Measurements from ENCODE around the gene TRABD2A.
"Not testable (repeated sequence)": the region's sequence is repeated elsewhere in the genome, so short reads cannot be mapped to it uniquely, and the experiment has no call there.

Gene TRABD2A

GRCh38 chr2:84811839-84812431, 68.9 kb downstream of the TRABD2A start:
- DNase-seq: no peak

DNA sequence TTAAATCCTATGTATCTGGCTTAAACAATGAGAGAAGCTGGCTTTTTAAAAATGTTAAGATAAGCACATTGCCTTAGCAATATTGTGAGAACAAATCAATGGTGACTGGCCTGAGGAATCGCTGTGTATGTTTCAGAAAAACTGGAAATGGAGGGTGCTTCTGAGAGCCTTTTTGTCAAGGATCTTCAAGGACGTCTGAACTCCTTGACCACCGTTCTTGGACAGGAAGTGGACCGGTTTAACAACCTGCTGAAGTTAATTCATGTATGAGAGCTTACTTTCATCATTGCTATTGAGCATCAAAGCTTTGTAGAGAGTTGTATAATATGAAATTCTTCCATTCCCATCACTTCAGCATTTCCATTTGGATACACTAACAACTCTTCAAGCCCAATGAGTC, 72.6 kb downstream of the TRABD2A start:
- no peak for DNase-seq

DNA sequence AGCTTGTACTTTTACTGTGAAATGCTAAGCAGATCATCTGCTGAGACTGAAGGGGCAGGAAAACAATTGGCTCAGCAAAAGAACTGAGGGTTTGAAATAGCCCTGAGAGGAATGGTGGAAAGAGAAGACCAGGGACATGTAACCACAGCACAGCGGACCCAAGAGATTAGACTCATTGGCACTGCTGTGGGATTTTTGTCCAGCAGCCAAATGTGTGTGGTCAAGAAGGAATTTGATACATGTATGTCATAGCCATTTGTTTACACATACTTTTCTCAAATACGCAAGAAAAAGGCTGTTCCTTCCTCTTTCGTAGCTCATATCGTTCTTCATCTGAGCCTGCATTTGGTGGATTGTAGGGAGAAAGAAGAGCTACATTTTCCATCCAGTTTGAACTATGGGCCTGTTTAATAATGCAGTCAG, 73.8 kb downstream of the TRABD2A start:
- no peak for DNase-seq

- no peak for DNase-seq
Observed at GRCh38 chr2:84805250-84805958, 75.5 kb downstream of the TRABD2A start.

GRCh38 chr2:84801811-84802210, 79.1 kb downstream of the TRABD2A start:
- no peak for DNase-seq

- DNase-seq: peak in 1 of 5 donors; percentile 19
Observed at GRCh38 chr2:84800194-84800805, 80.6 kb downstream of the TRABD2A start.

DNA sequence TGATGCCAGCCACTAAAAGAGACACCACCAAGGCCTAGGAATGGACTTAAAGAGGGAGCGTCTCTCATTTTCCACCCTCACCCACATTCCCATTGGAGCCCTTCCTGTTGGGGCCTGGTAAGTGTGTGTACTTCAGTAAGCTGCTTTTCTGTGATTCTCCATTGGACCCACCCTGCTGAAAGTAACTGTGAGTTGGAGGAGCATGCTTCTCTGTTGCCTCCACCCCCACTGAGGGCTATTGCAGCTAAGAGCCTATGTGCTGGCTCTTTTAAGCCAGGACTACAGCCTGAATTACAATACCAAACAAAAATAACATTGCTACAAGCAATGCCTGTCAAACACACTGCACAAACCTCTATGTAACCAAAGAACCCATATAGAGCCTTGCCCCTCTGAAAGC, 81.1 kb downstream of the TRABD2A start:
- DNase-seq: no peak

DNA sequence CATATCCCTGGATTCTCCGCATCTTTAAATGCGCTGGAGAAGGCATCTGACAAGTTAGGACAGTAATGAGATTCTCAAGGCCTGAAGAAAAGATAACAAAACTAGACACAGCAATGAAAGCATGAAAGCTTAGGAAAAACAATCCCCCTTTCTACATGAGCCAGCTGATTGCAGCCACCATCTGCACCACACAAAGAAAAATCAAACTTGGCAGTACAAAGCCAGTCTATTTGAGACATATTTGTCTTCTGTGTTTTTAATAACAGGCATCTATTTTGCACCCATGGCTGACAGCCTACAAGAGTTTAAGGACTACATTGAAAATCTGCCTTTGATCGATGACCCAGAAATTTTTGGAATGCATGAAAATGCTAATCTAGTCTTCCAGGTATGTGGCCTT, 83.6 kb downstream of the TRABD2A start:
- DNase-seq: no peak

GRCh38 chr2:84796798-84797197, 84.1 kb downstream of the TRABD2A start:
- no peak for DNase-seq

GRCh38 chr2:84793641-84794040, 87.2 kb downstream of the TRABD2A start:
- DNase-seq: no peak

DNA sequence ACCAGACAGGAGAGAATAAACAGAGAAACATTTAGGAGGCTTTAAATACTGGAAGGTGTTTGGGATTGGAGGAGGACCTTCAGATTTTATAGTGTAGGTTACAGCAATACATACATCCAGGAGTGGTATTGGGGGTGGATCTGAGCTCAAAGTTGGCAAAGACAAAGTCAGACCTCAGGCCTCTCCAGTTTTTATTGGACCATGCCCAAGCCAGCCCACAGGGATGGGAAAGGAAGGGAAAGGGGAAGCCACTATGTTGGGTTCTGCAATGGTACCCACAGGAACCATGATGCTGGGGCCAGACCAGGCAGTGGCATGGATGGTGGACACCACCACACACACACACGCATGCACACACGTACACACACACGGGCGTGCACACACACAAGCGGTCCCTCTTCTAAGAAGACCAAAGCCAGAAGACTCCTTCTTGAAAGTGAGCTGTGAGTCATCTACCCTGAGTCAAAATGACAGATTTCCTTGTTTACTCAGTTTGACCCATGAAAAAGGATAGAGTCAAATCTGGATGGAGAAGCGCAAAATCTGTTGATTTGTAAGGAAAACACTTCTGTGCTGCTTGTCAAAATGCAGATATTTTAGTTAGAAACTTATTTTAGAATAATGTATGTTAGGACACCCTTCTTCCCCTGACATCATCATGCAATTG, 87.9 kb downstream of the TRABD2A start:
- no peak for DNase-seq

DNA sequence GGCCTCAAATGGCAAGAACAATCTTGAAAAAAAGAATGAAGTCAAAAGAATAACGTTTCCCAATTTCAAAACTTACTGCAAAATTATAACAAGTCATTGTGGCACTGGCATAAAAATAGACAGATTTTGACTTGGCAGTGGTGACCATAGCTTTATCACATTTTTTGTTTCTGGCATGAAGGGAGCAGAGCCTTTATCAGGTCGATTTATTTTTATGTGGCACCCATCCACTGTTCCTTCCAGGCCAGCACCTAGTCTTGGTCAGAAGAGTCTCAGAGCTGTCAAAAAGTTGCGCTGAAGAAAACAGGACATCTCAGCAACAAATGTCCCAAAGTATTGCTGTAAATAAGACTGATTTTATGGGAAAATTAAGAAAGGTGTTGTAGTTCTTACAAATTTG, 92.4 kb downstream of the TRABD2A start:
- DNase-seq: no peak

DNA sequence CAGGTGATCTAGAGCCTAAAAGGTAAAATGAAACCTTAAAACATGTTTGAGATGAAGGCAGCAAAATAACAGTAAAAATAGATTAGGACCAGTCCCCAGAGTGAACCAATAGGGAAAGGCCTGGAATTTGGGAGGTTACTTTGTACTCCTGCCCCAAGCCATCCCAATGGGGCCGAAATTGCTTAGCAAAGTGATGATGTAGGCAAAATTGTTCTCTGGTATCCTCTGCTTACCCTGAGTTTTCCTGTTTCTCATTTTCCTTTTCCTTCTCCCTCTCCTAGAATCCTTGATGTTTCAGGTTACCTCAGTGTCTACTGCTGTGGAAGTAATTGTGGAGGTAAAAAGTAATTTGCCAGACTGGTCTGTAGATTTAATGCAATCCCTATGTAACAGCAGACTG, 92.9 kb downstream of the TRABD2A start:
- no peak for DNase-seq

DNA sequence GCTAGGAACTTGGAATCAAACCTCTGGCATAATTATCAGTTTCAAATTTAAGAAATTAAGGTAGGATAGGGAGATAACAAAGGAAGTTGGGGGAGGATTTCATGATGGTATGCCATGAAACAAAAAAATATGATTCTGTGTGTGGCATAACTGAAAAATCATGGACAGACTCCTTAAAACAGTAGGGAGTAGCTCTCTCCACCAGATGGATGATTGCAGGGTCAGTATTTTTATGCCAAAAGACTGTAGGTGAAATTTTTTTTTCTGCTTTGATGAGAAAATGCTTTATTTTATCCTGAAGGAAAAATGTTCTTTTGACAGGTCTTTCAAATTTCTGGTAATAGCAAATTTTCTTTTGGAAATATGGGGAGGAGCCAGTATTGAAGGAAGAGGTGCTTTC, 94.3 kb downstream of the TRABD2A start:
- no peak for DNase-seq

GRCh38 chr2:84785950-84786349, 94.9 kb downstream of the TRABD2A start:
- DNase-seq: no peak

DNA sequence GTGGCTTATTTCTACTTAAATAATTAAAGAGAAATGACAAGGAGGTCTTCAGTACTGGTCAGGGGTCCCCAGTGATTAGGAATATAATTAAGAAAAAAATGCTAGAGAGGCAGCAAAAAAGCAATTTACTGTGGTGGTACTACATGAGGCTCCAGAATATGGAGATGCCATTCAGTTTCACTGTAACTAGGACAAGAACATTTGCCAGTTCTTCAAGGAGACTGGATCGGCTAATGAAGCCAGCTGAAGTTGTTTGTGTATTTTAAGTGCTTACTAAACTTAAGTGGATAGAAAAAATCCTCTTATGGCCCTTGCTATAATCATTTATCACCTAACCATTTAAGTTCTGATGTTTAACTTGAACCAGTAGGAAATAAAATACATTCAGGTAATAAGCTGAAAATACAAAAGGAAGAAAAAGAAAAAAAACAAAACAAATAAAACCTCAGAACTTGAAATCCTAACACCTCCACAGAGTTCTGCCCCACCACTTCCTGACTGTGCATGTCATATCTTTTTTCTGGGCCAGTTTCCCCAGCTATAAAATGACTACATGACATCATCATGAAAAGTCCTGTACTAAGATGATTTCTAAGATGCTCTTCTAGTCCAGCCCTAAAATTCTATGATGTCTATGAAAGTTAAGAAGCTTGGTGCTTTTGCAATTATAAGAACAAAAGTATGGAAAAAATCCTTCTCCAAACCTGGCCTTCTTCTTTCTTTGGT, 98.0 kb downstream of the TRABD2A start:
- peak in 4 of 5 donors; percentile 16 to 73 (median 24) for DNase-seq

DNA sequence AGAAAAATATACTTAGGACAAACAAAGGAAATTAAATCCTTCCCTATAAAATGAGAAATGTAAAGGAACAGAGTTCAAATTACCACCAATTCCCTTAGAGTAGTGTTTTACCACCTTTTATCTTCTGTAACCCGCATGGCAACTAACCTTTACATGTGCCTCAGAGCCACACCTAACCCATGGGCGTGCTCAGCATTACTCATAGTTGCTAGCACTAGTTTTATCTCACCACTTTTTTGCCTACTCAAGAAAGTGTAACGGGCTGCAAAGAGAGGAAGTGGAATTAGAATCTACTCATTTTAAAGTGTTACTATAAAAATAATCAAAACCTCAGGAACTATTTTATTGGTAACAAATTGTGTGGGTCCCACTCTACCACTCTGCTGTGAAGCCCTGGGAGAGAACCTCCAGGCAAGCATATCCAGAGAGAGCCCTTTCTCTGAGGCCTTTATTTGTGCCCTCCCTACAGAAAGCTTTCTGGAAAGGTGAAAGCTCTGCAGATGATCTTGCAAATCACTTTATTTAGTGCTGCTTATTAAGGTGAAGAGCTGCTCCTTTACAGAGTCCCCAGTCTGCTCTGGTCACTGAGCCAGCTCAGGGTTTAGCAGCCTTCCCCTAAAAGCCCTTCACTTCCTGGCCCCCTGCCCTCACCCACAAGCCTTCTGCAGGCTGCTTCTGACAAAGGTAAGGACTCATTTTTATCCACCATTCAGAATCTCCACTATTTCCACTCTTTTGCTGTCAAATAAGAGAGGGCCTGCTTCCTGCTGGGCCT, 98.8 kb downstream of the TRABD2A start:
- DNase-seq: peak in 3 of 5 donors; percentile 15 to 77 (median 25)

DNA sequence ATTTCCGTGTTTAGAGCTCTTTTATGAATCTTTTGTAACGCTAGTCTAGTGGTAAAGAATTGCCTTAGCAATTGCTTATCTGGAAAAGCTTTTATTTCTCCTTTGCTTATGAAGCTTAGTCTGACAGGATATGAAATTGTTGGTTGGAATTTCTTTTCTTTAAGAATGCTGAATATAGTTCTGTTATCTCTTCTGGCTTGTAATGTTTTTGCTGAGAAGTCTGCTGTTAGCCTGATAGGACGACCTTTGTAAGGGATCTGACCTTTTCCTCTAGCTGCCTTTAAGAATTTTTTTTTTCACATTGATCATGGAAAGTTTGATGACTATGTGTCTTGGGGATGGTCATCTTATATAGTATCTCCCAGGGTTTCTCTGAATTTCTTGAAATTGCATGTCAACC, 101.1 kb downstream of the TRABD2A start:
- DNase-seq: no peak

DNA sequence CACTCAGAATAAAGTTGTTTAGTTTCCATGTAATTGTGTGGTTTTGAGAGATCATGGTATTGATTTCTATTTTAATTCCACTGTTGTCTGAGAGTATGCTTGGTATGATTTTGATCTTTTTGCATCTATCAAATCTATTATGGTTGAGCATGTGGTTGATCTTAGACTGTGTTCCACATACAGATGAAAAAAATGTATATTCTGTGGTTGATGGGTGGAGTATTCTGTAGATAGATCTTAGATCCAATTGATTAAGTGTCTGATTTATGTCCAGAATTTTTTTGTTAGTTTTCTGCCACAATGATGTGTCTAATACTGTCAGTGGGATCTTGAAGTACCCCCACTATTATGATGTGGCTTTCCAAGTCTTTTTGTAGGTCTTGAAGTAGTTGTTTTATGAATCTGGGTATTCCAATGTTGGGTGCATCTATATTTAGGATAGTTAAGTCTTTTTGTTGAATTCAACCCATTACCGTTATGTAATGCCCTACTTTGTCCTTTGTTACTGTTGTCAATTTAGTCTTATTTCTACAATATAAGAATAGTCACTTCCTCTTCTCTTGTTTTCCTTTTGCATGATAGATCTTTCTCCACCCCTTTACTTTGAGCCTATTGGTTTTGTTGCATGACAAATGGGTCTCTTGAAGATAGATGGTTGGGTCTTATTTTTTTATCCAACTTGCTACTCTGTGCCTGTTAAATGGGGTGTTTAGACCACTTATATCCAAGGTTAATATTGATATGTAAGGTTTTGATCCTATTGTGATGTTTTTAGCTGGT, 101.8 kb downstream of the TRABD2A start:
- no peak for DNase-seq

DNA sequence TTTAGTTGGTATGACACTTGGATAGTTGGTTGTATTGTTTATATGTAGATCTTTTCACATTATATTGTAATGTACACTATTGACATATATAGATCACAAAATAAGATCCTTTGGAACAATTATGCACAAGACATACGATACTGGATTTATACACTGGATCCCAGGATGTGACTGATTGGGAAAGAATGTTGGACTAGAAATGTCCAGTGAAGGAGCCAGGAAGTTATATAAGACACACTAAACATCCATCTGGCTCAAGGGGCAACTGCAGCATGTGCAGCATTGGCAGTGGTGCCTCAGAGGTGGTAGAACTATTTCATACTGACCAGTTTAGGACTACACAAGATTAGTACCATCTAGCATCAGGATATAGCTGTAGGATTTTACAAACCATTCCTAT, 104.9 kb downstream of the TRABD2A start:
- DNase-seq: no peak

DNA sequence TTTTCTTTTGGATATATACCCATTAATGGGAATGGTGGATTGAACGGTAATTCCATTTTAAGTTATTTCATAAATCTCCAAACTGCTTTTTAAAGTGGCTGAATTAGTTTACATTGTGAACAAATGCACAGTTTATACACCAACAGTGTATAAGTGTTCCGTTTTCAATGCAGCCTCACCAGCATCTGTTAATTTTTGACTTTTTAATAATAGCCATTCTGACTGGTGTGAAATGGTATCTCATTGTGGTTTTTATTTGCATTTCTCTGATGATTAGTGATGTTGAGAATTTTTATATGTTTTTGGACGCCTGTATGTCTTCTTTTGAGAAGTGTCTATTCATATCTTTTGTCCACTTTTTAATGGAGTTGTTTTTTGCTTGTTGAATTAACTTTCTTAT, 107.3 kb downstream of the TRABD2A start:
- not testable (repeated sequence) for DNase-seq

Measured in T-helper 1 cell (primary cell).